ENCODE data around the gene ZBED3.

GRCh38 chr5:77101298-77101697 is 14.2 kb upstream of the ZBED3 start:
- no peak for TF ChIP-seq RORB (CRISPR knock-in tag; IDR thresholded peaks at IDR 0.05)
- no peak for TF ChIP-seq NFATC4 (CRISPR knock-in tag; IDR thresholded peaks at IDR 0.05)
- no peak for TF ChIP-seq CTCF (IDR thresholded peaks at IDR 0.05)
- no peak for TF ChIP-seq ZNF232 (CRISPR knock-in tag; IDR thresholded peaks at IDR 0.05)
- TF ChIP-seq SMAD3 (CRISPR knock-in tag; IDR thresholded peaks at IDR 0.05; ENCODE audit: borderline replicate concordance): no peak
- TF ChIP-seq E2F5 (CRISPR knock-in tag; IDR thresholded peaks at IDR 0.05): no peak
- TF ChIP-seq FOXK1 (CRISPR knock-in tag; IDR thresholded peaks at IDR 0.05): no peak
- no peak for TF ChIP-seq SMAD4 (CRISPR knock-in tag; IDR thresholded peaks at IDR 0.05)
- no peak for TF ChIP-seq FOXP1 (CRISPR knock-in tag; IDR thresholded peaks at IDR 0.05; ENCODE audit: borderline replicate concordance)
- TF ChIP-seq ZNF263 (CRISPR knock-in tag; IDR thresholded peaks at IDR 0.05; ENCODE audit: low read depth): no peak
- no peak for TF ChIP-seq ATF6 (CRISPR knock-in tag; IDR thresholded peaks at IDR 0.05)
